ENCODE data around the gene HERPUD1.

DNA sequence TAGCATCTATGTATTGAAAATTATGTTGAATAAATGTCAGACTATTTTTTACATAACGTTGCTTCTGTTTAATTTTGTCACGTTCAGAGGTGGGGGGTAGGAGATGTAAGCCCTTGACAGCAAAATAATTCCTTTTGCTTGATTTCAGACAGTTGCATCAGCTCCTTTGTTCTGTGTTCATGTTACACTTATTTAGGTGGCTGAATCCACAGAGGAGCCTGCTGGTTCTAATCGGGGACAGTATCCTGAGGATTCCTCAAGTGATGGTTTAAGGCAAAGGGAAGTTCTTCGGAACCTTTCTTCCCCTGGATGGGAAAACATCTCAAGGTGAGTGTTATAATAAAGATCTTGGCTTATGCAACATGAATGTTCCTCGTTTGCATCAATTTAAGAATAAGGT lies 4.5 kb downstream of the HERPUD1 start:
- TF ChIP-seq, protein P1, sequence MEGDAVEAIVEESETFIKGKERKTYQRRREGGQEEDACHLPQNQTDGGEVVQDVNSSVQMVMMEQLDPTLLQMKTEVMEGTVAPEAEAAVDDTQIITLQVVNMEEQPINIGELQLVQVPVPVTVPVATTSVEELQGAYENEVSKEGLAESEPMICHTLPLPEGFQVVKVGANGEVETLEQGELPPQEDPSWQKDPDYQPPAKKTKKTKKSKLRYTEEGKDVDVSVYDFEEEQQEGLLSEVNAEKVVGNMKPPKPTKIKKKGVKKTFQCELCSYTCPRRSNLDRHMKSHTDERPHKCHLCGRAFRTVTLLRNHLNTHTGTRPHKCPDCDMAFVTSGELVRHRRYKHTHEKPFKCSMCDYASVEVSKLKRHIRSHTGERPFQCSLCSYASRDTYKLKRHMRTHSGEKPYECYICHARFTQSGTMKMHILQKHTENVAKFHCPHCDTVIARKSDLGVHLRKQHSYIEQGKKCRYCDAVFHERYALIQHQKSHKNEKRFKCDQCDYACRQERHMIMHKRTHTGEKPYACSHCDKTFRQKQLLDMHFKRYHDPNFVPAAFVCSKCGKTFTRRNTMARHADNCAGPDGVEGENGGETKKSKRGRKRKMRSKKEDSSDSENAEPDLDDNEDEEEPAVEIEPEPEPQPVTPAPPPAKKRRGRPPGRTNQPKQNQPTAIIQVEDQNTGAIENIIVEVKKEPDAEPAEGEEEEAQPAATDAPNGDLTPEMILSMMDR (IDR thresholded peaks at IDR 0.05; ENCODE audit: low read depth, low read length, poor library complexity, severe bottlenecking) = no peak
- TF ChIP-seq EZH2phosphoT487 (IDR thresholded peaks at IDR 0.05; ENCODE audit: borderline replicate concordance, low read length) = no peak

Measured in DOHH2 (cell line).